Kidney (tissue), 22 donors: ENCODE results near the gene DUOXA1. TPM values are rescaled to one million over a fixed set of nuclear protein-coding genes. Genes with fewer than 3 reads are reported as not detected.

Source experiments
- DNase-seq, 5 donors: peaks; one replicate each; pipeline ENCODE4 v3.0.0-alpha.2; 2013 to 2020
- FAIRE-seq: peaks from 2 replicates; lab custom pipeline; 2012; peaks lifted over from hg19 to GRCh38; lab: Jason Lieb, UNC
- H3K27ac ChIP-seq, 2 donors: one replicate each; pipeline ENCODE4 v1.7.0; 2013; ENCODE audit warnings: low read depth in 2 of 2, low read length in 2 of 2, inconsistent platforms in 1 of 2
- H3K27me3 ChIP-seq: one replicate; pipeline ENCODE4 v1.7.1; 2013; ENCODE audit warnings: low read length, inconsistent platforms; ENCODE audit not compliant: control insufficient read depth, insufficient read depth
- H3K36me3 ChIP-seq, 3 donors: one replicate each; pipeline versions ENCODE4 v1.7.0 to v1.7.1; 2013; ENCODE audit warnings: low read length in 3 of 3, control low read depth in 1 of 3, inconsistent platforms in 1 of 3; ENCODE audit not compliant: insufficient read depth in 3 of 3, control insufficient read depth in 2 of 3
- H3K4me1 ChIP-seq, 3 donors: one replicate each; pipeline versions ENCODE4 v1.7.0 to v1.7.1; 2013; ENCODE audit warnings: low read length in 3 of 3, inconsistent platforms in 1 of 3, low read depth in 1 of 3; ENCODE audit not compliant: control insufficient read depth in 2 of 3, insufficient read depth in 2 of 3
- H3K4me3 ChIP-seq, 3 donors: one replicate each; pipeline versions ENCODE4 v1.7.0 to v1.8.1; 2013; ENCODE audit warnings: low read length in 3 of 3, control low read depth in 1 of 3, inconsistent platforms in 1 of 3
- H3K9ac ChIP-seq, 3 donors: one replicate each; pipeline versions ENCODE4 v1.7.0 to v1.7.1; 2013; ENCODE audit warnings: low read length in 3 of 3, control low read depth in 1 of 3, inconsistent platforms in 1 of 3
- H3K9me3 ChIP-seq, 3 donors: one replicate each; pipeline versions ENCODE4 v1.7.0 to v1.7.1; 2013; ENCODE audit warnings: low read length in 3 of 3, control low read depth in 1 of 3, inconsistent platforms in 1 of 3; ENCODE audit not compliant: control insufficient read depth in 2 of 3, insufficient read depth in 1 of 3
- intact Hi-C: fragments of 100-400 bp; cut with DNase I; formaldehyde crosslinking; loops from one replicate; pipeline ENCODE4 v1.11.1; 2022
- long read RNA-seq, 10 donors: library from polyadenylated mRNA in 1 of 10; unstranded in 1 of 10; transcript quantifications; one replicate each; pipeline ENCODE4 v2.0.0 and lab custom pipeline, GENCODE V29; 2021 to 2026
- polyA plus RNA-seq: library from polyadenylated mRNA; stranded (reverse); fragments of 350-450 nt; fragmentation: Illumina TruSeq; extraction: RNeasy Lipid Tissue Mini Kit (QIAGEN cat#74804); gene quantifications from one replicate; pipeline ENCODE4 v1.2.3, GENCODE V29; 2014; ENCODE audit warnings: low read depth, low replicate concordance; ENCODE audit not compliant: insufficient read depth
- total RNA-seq: library from RNA; stranded (reverse); fragmentation: NEBNext Ultra II Directional; extraction: Animal tissue kit (Norgen Biotek cat#: 25700); gene quantifications from one replicate; pipeline ENCODE4 v1.2.1, GENCODE V29; 2021
- TF ChIP-seq, protein P1 (sequence below): IDR thresholded peaks from 3 replicates; pipeline ENCODE4 v1.5.1; 2012; ENCODE audit warnings: mild to moderate bottlenecking, moderate library complexity, borderline replicate concordance; ENCODE audit not compliant: insufficient read depth; ENCODE audit errors: extremely low read depth
- donor health status: control.
- donor health status: control.
- donor health status: control.
- donor health status: control.
- donor health status: control.
- donor health status: DM: yes; HTN: yes; CAD: no.
- donor health status: Normal renal cell carcinoma (clear cell type).

Gene DUOXA1, protein sequence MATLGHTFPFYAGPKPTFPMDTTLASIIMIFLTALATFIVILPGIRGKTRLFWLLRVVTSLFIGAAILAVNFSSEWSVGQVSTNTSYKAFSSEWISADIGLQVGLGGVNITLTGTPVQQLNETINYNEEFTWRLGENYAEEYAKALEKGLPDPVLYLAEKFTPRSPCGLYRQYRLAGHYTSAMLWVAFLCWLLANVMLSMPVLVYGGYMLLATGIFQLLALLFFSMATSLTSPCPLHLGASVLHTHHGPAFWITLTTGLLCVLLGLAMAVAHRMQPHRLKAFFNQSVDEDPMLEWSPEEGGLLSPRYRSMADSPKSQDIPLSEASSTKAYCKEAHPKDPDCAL
- 1.4 TPM for total RNA-seq
- polyA plus RNA-seq = 0.52 TPM
- long read RNA-seq, donor 1 = 0 reads
- long read RNA-seq, donor 2 = 0 reads
- long read RNA-seq, donor 3 = 0 reads
- long read RNA-seq, donor 4 = 0 reads
- long read RNA-seq, donor 5 = 0 reads
- long read RNA-seq, donor 6 = 0 reads
- long read RNA-seq, donor 7, partial matches to known transcripts = 0 of 1 reads
- long read RNA-seq, donor 7, other reads (novel, unspliced or antisense) = 1 of 1 reads
- long read RNA-seq, donor 8 = 0 reads
- long read RNA-seq, donor 9 = 0 reads
- long read RNA-seq, donor 10 = 0 reads

DNA sequence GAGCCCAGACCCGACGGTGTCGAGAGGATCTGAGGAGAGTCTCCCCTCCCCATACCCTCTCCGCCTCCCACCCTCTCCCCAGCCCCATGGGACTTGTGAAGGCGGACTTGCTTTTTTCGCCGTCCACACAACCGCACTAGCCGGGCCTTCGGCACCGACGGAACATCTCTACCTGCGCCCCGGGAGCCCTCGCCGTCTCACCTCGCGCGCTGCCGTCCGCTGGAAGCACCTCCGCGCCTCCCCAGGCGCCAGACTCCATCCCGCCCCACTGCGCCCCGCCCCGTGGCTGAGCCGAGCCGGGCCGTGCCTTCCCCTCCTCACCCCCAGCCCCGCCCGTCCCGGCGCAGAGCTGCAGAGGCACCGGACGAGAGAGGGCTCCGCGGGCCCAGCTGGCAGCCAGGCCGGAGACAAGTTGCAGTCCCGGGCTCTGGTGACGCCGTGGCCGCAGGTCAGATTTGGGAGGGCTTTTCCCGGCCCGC lies at the start of gene DUOXA1, which contains the start of gene DUOX1:
Gene DUOXA1, minus strand, starts transcription at position 229 of the 479 bp plus-strand sequence. CDS start 6,865 bp downstream, outside the sequence.
Gene DUOX1, plus strand, starts transcription at position 344 of the 479 bp plus-strand sequence. CDS start 1,973 bp downstream, outside the sequence.
- TF ChIP-seq, protein P1, sequence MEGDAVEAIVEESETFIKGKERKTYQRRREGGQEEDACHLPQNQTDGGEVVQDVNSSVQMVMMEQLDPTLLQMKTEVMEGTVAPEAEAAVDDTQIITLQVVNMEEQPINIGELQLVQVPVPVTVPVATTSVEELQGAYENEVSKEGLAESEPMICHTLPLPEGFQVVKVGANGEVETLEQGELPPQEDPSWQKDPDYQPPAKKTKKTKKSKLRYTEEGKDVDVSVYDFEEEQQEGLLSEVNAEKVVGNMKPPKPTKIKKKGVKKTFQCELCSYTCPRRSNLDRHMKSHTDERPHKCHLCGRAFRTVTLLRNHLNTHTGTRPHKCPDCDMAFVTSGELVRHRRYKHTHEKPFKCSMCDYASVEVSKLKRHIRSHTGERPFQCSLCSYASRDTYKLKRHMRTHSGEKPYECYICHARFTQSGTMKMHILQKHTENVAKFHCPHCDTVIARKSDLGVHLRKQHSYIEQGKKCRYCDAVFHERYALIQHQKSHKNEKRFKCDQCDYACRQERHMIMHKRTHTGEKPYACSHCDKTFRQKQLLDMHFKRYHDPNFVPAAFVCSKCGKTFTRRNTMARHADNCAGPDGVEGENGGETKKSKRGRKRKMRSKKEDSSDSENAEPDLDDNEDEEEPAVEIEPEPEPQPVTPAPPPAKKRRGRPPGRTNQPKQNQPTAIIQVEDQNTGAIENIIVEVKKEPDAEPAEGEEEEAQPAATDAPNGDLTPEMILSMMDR = no peak
- Histone ChIP-seq H3K9ac (no peak within 1 kb of the TSS), H3K27me3 (peaks cover 18% of the 10 kb centered on the region), H3K4me1 (peaks cover 0 to 2% (median 0%) of the 10 kb centered on the region in 3 donors), H3K9me3 (no peaks in the 10 kb centered on the region), H3K27ac (no peak within 1 kb of the TSS), H3K4me3 (no peak within 1 kb of the TSS), H3K36me3 (no peaks in the 10 kb centered on the region)
- DNase-seq = peak in 4 of 5 donors; percentile 31 to 81 (median 56)
- intact Hi-C loops = no loop called here
- FAIRE-seq = no peak

DNA sequence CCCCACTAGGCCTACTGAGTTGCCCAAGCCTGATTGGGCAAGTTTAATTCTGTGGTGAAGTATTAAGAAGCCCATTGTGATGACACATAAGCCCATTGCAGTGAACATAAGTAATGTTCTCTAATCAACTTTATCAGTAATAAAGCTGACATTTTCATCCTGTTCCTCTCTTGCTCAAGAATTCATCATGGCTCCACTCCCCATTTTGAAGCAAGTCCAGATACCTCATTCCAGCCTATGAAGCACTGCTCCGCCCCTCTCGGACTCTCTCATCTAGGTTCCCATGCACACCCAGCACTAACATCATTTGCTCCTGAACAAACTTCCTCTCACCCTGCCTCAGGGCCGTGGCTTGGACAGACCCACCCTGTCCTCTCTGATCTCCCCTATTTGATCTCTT lies 47.6 kb upstream of the DUOXA1 start:
- no peak overlapping the region for H3K4me3 ChIP-seq
- H3K27me3 ChIP-seq = no peaks in the 10 kb centered on the region
- no peaks in the 10 kb centered on the region for H3K4me1 ChIP-seq
- H3K9ac ChIP-seq = no peak overlapping the region
- H3K27ac ChIP-seq = no peak overlapping the region
- intact Hi-C loops = no loop called here
- TF ChIP-seq, protein P1 = no peak
- FAIRE-seq (no peak), DNase-seq (no peak)
- H3K9me3 ChIP-seq = no peaks in the 10 kb centered on the region
- no peaks in the 10 kb centered on the region for H3K36me3 ChIP-seq

- Histone ChIP-seq H3K9ac (no peak overlapping the region), H3K4me3 (no peak overlapping the region), H3K36me3 (no peaks in the 10 kb centered on the region), H3K9me3 (no peaks in the 10 kb centered on the region), H3K4me1 (no peaks in the 10 kb centered on the region), H3K27me3 (no peaks in the 10 kb centered on the region), H3K27ac (no peak overlapping the region)
- DNase-seq (no peak), FAIRE-seq (no peak)
- TF ChIP-seq, protein P1 = no peak
- intact Hi-C loops = no loop called here
Observed at GRCh38 chr15:45174577-45174976, 44.9 kb upstream of the DUOXA1 start.
